Myocyte (in vitro differentiated cells): ENCODE measurements around the gene SUN3. TPM values are rescaled to one million over a fixed set of nuclear protein-coding genes. Genes with fewer than 3 reads are reported as not detected.

Experiments used
- DNase-seq: peaks from one replicate; pipeline ENCODE4 v3.0.0-alpha.2; 2012; ENCODE audit warnings: low read depth
- polyA plus RNA-seq: library from polyadenylated mRNA; unstranded; fragments of >200 nt; gene quantifications from one replicate; pipeline ENCODE4 v1.2.1, GENCODE V29; 2012; ENCODE audit warnings: missing spikeins
- total RNA-seq: library from RNA; depleted of rRNA; stranded (reverse); fragments of >200 nt; gene quantifications from 2 replicates; pipeline ENCODE4 v1.2.3, GENCODE V29; 2014

The SUN3 gene
- 0.32 TPM in 1 of 2 replicates, not detected in the other for total RNA-seq
- polyA plus RNA-seq, result 0.20 TPM

- no peak for DNase-seq
Measured at GRCh38 chr7:48028938-48029337, at the start of gene SUN3. SUN3 (minus strand) TSS chr7:48029107; CDS start chr7:48028938, 169 bp downstream.

GRCh38 chr7:48078470-48078869 is 49.6 kb upstream of the SUN3 start:
- no peak for DNase-seq

GRCh38 chr7:48077423-48077822 is 48.5 kb upstream of the SUN3 start:
- DNase-seq, result no peak

GRCh38 chr7:48074204-48074654 is 45.3 kb upstream of the SUN3 start:
- DNase-seq, result peak; percentile 28

GRCh38 chr7:48067475-48067874 is 38.6 kb upstream of the SUN3 start:
- no peak for DNase-seq

- no peak for DNase-seq
Measured at GRCh38 chr7:48063985-48064384, 35.1 kb upstream of the SUN3 start.

- DNase-seq, result no peak
Measured at GRCh38 chr7:48059706-48060105, 30.8 kb upstream of the SUN3 start.

GRCh38 chr7:48058990-48059389 is 30.1 kb upstream of the SUN3 start:
- DNase-seq, result no peak

- DNase-seq, result no peak
Measured at GRCh38 chr7:48053736-48054135, 24.8 kb upstream of the SUN3 start.

GRCh38 chr7:48052748-48053147 is 23.8 kb upstream of the SUN3 start:
- DNase-seq, result peak; percentile 50

GRCh38 chr7:48049850-48050249 is 20.9 kb upstream of the SUN3 start:
- no peak for DNase-seq

GRCh38 chr7:48048113-48048512 is 19.2 kb upstream of the SUN3 start:
- DNase-seq, result no peak

- no peak for DNase-seq
Measured at GRCh38 chr7:48046458-48046857, 17.6 kb upstream of the SUN3 start.

- no peak for DNase-seq
Measured at GRCh38 chr7:48045195-48045765, 16.4 kb upstream of the SUN3 start.

GRCh38 chr7:48042636-48043035 is 13.7 kb upstream of the SUN3 start:
- no peak for DNase-seq

- DNase-seq, result no peak
Measured at GRCh38 chr7:48042216-48042615, 13.3 kb upstream of the SUN3 start.

GRCh38 chr7:48041653-48041970 is 12.7 kb upstream of the SUN3 start:
- DNase-seq, result peak; percentile 21

- peak; percentile 22 for DNase-seq
Measured at GRCh38 chr7:48040944-48041652, 12.2 kb upstream of the SUN3 start.

- DNase-seq, result no peak
Measured at GRCh38 chr7:48038815-48039506, 10.1 kb upstream of the SUN3 start.

- DNase-seq, result peak; percentile 77
Measured at GRCh38 chr7:48035967-48036478, 7.1 kb upstream of the SUN3 start.

GRCh38 chr7:48035301-48035966 is 6.5 kb upstream of the SUN3 start, which contains the start of gene C7orf57:
C7orf57 (plus strand) TSS chr7:48035543; CDS start chr7:48036309, 766 bp downstream.
- peak; percentile 95 for DNase-seq

- no peak for DNase-seq
Measured at GRCh38 chr7:48033922-48034321, 5.0 kb upstream of the SUN3 start.
